WTC11 (cell line): ENCODE results near the gene ORM2.

Experiments
- CREM ChIP-seq: sonication (generic); formaldehyde crosslinking; IDR thresholded peaks from 2 replicates; pipeline ENCODE4 v1.8.1; 2022; ENCODE audit warnings: mild to moderate bottlenecking, missing genetic modification reagents, moderate library complexity
- CTCF ChIP-seq: fragments of 200-600 bp; IDR thresholded peaks from 2 replicates; pipeline ENCODE4 v1.8.0; 2022; ENCODE audit warnings: antibody characterized with exemption
- ELF4 ChIP-seq: sonication (generic); formaldehyde crosslinking; IDR thresholded peaks from 2 replicates; pipeline ENCODE4 v1.8.1; 2022; ENCODE audit warnings: low read depth, mild to moderate bottlenecking, moderate library complexity, missing genetic modification reagents
- GRHL2 ChIP-seq: fragments of 250-450 bp; sonication (Bioruptor Pico); IDR thresholded peaks from 2 replicates; pipeline ENCODE4 v1.8.0; 2022; ENCODE audit warnings: mild to moderate bottlenecking, moderate library complexity; ENCODE audit not compliant: insufficient replicate concordance, severe bottlenecking
- PREB ChIP-seq: sonication (generic); formaldehyde crosslinking; IDR thresholded peaks from 2 replicates; pipeline ENCODE4 v1.8.1; 2022; ENCODE audit warnings: mild to moderate bottlenecking, missing genetic modification reagents, moderate library complexity, borderline replicate concordance
- SP1 ChIP-seq: sonication (generic); formaldehyde crosslinking; conservative IDR thresholded peaks from 2 replicates; pipeline ENCODE4 v1.8.1; 2022; ENCODE audit warnings: missing genetic modification reagents
- TEAD4 ChIP-seq: sonication (generic); formaldehyde crosslinking; IDR thresholded peaks from 2 replicates; pipeline ENCODE4 v1.8.0; 2022; ENCODE audit warnings: mild to moderate bottlenecking, missing genetic modification reagents

- TF ChIP-seq TEAD4 (CRISPR knock-in tag): no peak
- TF ChIP-seq PREB (CRISPR knock-in tag): no peak
- no peak for TF ChIP-seq ELF4 (CRISPR knock-in tag)
- no peak for TF ChIP-seq CREM (CRISPR knock-in tag)
- TF ChIP-seq CTCF: no peak
- no peak for TF ChIP-seq GRHL2
- no peak for TF ChIP-seq SP1 (CRISPR knock-in tag)
Observed at GRCh38 chr9:114378016-114378415, 48.3 kb downstream of the ORM2 start.
